NCI-H2107 treated with DMSO at 0.1 percent for 48 hours (cell line): ENCODE results near the gene CNIH1.
"Not testable (repeated sequence)": the region's sequence is repeated elsewhere in the genome, so short reads cannot be mapped to it uniquely, and the experiment has no call there.

Source experiments
- DNase-seq: peaks from one replicate; lab custom pipeline; 2025; ENCODE audit not compliant: unreplicated experiment; lab: John Stamatoyannopoulos, UW

The CNIH1 gene

GRCh38 chr14:54467280-54467679 is 26.1 kb upstream of the CNIH1 start:
- no peak for DNase-seq

- no peak for DNase-seq
These were observed 24.5 kb upstream of the CNIH1 start for GRCh38 chr14:54465654-54466053.

- no peak for DNase-seq
These were observed 20.9 kb upstream of the CNIH1 start for GRCh38 chr14:54462048-54462447.

DNA sequence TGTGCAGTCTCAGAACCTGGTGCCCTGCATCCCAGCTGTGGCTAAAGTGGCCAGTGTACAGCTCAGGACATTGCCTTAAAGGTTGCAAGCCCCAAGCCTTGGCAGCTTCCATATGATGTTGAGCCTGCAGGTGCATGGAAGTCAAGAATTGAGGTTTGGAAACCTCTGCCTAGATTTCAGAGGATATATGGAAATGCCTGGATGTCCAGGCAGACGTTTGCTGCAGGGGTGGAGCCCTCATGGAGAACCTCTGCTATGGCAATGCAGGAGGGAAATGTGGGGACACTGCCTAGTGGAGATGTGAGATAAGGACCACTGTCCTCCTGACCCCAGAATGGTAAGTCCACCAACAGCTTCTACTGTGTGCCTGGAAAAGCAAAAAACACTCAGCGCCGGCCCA is 17.9 kb upstream of the CNIH1 start:
- no peak for DNase-seq

- not testable (repeated sequence) for DNase-seq
These were observed 17.4 kb upstream of the CNIH1 start for GRCh38 chr14:54458536-54458935.

- DNase-seq = no peak
These were observed 16.4 kb upstream of the CNIH1 start for GRCh38 chr14:54457609-54457996.

DNA sequence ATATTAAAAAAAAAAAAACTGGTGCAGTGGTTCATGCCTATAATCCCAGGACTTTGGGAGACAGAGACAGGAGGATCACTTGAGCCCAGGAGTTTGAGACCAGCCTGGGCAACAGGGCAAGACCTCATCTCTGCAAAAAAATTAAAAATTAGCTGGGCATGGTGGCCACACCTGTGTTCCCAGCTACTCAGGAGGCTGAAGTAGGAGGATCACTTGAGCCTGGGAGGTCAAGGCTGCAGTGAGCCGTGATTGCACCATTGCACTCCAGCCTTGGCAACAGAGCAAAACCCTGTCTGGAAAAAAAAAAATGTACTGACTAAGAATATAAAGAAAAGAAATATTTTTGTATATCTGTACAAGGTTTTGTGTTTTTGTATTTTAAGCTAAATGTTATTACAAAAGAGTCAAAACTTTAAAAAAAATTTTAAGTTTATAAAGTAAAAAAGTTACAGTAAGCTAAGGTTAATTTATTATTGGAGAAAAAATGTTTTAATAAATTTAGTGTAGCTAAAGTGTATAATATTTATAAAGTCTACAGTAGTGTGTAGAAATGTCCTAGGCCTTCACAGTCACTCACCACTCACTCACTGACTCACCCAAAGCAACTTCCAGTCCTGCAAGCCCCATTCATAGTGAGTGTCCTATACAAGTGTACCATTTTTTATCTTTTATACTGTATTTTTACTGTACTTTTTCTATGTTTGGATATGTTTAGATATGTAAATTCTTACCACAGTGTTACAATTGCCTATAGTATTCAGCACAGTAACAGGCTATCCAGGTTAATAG is 15.8 kb upstream of the CNIH1 start:
- DNase-seq = not testable (repeated sequence)

- no peak for DNase-seq
These were observed 14.2 kb upstream of the CNIH1 start for GRCh38 chr14:54455363-54455762.

GRCh38 chr14:54453990-54454389 is 12.8 kb upstream of the CNIH1 start:
- DNase-seq = not testable (repeated sequence)

DNA sequence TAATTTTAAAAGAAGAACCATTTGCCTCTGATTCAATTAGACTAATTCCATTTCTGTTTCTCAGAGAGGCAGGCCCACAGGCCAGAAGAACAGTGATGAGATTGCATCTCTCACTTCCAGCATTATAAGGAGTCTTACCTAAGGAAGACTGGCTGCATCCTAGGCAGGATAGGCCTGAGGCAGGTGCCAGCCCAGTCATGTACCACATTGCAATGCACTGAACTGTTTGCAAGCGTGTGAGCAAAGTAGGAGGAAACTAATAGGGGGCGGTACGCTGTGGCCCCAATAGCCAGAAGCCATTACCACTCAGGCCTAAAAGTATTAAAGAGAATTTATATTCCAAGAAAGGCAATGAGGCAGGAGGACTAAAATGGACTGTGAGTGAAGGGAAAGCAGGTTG is 12.1 kb upstream of the CNIH1 start:
- DNase-seq = no peak

DNA sequence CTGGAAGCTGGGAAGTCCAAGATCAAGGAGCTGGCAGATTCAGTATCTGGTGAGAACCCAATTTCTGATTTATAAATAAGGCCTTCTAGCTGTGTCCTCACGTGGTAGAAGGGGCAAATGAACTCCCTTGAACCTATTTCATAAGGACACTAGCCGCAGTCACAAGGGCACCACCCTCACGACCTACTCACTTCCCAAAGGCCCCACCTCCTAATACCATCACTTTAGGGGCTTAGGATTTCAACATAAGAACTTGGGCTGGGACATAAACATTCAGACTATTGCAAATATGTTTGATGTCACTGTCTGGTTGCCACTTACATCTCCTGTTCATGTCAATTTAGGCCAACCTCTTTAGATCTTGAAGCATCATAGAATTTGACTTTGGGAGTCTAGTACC is 10.8 kb upstream of the CNIH1 start:
- no peak for DNase-seq

GRCh38 chr14:54451121-54451601 is 10.0 kb upstream of the CNIH1 start:
- DNase-seq = no peak

- DNase-seq = no peak
These were observed 9.4 kb upstream of the CNIH1 start for GRCh38 chr14:54450535-54450934.

- no peak for DNase-seq
These were observed 6.1 kb upstream of the CNIH1 start for GRCh38 chr14:54447231-54447692.

GRCh38 chr14:54446161-54446693 is 5.1 kb upstream of the CNIH1 start:
- DNase-seq = peak; percentile 62

- DNase-seq = no peak
These were observed 3.5 kb upstream of the CNIH1 start for GRCh38 chr14:54444681-54445080.

DNA sequence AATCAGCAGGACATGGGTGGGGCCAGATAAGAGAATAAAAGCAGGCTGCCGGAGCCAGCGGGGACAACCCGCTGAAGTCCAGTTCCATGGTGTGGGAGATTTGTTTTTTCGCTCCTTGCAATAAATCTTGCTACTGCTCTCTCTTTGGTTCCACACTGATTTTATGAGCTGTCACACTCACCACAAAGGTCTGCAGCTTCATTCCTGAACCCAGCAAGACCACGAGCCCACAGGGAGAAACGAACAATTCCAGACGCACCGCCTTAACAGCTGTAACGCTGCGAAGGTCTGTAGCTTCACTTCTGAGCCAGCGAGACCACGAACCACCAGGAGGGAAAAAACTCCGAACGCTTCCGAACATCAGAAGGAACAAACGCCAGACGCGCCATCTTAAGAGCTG is 2.8 kb upstream of the CNIH1 start:
- DNase-seq = no peak

- not testable (repeated sequence) for DNase-seq
These were observed 1.8 kb upstream of the CNIH1 start for GRCh38 chr14:54442961-54443360.

DNA sequence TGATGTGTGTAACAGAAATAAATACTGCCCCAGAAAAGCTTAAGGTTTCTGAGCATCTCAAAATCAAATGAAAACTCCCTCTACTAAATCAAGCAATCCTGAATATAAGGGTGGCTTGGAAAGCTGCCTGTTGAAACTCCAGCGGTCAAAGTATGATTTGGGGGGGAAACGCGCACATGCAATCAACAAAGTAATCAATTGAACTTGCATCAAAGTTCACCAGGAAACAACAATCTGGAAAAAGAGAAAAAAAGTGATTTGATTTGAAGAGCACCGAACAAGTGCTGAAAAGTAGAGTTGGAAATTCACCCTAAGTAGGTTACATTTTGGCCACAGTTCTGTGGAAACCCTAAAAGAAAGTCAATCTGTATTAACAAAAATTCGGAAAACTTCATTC is 700 bp downstream of the CNIH1 start:
- no peak for DNase-seq

- no peak for DNase-seq
These were observed 1.1 kb downstream of the CNIH1 start for GRCh38 chr14:54440037-54440436.

- no peak for DNase-seq
These were observed 2.5 kb downstream of the CNIH1 start for GRCh38 chr14:54438703-54439102.

- not testable (repeated sequence) for DNase-seq
These were observed 3.2 kb downstream of the CNIH1 start for GRCh38 chr14:54437954-54438353.
